ENCODE results near the gene TCAF1.
"Not testable (repeated sequence)": the region's sequence is repeated elsewhere in the genome, so short reads cannot be mapped to it uniquely, and the experiment has no call there.

The TCAF1 gene

DNA sequence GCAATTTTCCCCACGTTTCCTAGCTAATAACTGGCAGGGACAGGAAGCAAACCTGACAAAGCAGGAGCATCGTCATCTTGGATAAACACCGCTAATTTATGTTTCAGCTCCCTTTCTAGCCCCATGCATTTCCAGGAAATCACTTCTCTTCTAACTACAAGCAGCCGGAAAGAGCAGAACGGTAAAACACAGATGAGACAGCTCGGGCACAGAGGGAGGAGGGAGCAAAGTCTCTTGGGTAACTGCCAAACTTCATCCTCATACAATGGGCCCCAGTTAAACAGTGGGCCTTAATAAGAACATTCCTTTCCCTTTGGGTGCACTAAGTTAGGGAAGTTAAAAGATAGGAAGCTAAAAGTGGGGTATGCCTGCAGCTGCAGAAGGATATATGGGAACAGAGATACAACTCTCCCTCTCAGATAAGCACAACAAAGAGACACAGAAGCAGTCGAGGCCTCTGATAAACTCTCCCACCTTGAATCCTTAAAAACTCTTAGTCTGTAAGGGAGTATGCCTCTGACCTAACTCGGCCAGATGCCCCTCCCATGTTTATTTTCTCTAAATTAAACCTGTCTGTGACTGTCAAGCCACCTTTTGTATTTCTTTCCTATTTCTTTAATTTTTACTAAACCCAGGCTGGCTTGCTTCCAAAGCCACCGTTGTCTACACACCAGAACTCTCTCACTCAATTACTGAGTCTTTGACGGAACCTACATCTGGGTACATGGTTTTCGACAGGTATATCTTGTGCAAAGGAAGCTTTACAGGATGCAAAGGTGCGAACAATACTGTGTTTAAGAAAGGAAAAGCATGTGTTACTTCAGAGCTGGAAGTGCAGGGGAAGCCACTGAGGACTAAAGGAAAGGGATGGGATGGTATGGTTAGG lies 80.3 kb downstream of the TCAF1 start:
- H3K4me3 ChIP-seq (replicated peaks; ENCODE audit: low read depth, low read length); DNase-seq (ENCODE audit: extremely low read depth, low read depth): not testable (repeated sequence)

- not testable (repeated sequence) for DNase-seq (ENCODE audit: extremely low read depth, low read depth); H3K4me3 ChIP-seq (replicated peaks; ENCODE audit: low read depth, low read length)
Observed at GRCh38 chr7:143817873-143818272, 84.1 kb downstream of the TCAF1 start.

DNA sequence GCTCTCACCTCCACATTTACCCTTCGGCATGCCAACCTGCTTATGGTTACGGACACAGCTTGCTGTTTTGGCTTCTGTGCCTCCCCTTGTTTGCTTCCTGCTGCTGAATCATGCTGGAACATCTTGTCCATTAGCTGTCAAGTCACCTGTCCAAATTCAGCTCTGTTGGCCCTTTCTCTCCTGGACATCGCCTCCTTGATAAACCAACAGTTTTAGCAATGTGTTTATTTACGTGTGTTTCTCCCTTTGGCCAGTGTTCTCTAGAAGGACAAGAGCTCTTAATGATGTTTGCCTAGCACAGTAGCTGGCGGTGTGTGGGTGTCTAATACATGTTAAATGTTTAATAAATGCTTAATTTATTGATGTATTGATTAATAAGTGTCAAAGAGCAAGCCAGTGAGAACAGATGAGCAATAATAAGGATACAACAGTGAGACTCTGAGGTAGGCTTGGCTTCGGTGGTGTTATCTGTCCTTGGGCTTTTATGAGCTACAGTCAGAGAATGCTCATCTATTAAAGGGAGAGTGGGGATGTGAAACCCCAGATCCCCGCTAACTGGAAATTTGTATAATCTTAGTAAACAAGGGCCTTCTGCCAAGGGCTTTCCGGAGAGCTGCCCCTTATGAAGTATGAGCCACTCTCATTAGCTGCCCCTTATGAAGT lies 85.4 kb downstream of the TCAF1 start:
- not testable (repeated sequence) for DNase-seq (ENCODE audit: extremely low read depth, low read depth); H3K4me3 ChIP-seq (replicated peaks; ENCODE audit: low read depth, low read length)

- not testable (repeated sequence) for DNase-seq (ENCODE audit: extremely low read depth, low read depth); H3K4me3 ChIP-seq (replicated peaks; ENCODE audit: low read depth, low read length)
Observed at GRCh38 chr7:143810639-143811038, 91.3 kb downstream of the TCAF1 start.

- H3K4me3 ChIP-seq (replicated peaks; ENCODE audit: low read depth, low read length); DNase-seq (ENCODE audit: extremely low read depth, low read depth): not testable (repeated sequence)
Observed at GRCh38 chr7:143806664-143807071, 95.3 kb downstream of the TCAF1 start.
